HEK293 (cell line): Measurements from ENCODE around the gene PLAAT4.

Experiments
- CTCF ChIA-PET: fragments of 350-600 bp; formaldehyde crosslinking; extraction: SDS; loops from one replicate; lab custom pipeline; 2021; ENCODE audit warnings: antibody characterized with exemption; lab: Yijun Ruan, JAX
- POLR2A ChIA-PET: fragments of 300-600 bp; formaldehyde crosslinking; extraction: SDS; loops from one replicate; lab custom pipeline; 2020; ENCODE audit warnings: antibody characterized with exemption, inconsistent platforms; lab: Yijun Ruan, JAX
- H3K27ac ChIP-seq: fragments of 200-500 bp; sonication (Bioruptor generic); 2 replicates; pipeline ENCODE4 v1.5.1; 2014; ENCODE audit warnings: low read depth, low read length, control low read depth, inconsistent platforms; ENCODE audit errors: extremely low read depth
- H3K36me3 ChIP-seq, 2 experiments: fragments of 200-500 bp in 1 of 2; sonication (Bioruptor generic) in 1 of 2; 1 replicate in 1 of 2; 2 replicates in 1 of 2; pipeline ENCODE4 v1.5.1; 2014 to 2017; ENCODE audit warnings: inconsistent platforms in 2 of 2, low read length in 2 of 2; ENCODE audit not compliant: control insufficient read depth in 2 of 2, insufficient read depth in 1 of 2
- H3K4me1 ChIP-seq: fragments of 200-500 bp; sonication (Bioruptor generic); 2 replicates; pipeline ENCODE4 v1.5.1; 2014; ENCODE audit warnings: mild to moderate bottlenecking, low read length, inconsistent platforms; ENCODE audit not compliant: control insufficient read depth, insufficient read depth
- H3K4me3 ChIP-seq: 2 replicates; pipeline ENCODE4 v1.5.1; 2011; ENCODE audit warnings: low read depth, mild to moderate bottlenecking, control low read depth, low read length, moderate library complexity
- H3K9me3 ChIP-seq: fragments of 200-500 bp; sonication (Bioruptor generic); 2 replicates; pipeline ENCODE4 v1.5.1; 2014; ENCODE audit warnings: low read depth, low read length, inconsistent platforms; ENCODE audit not compliant: control insufficient read depth, insufficient read depth
- HIC1 ChIP-seq: fragments of 450-650 bp; formaldehyde crosslinking; IDR thresholded peaks from 2 replicates; pipeline ENCODE4 v1.5.1; 2016; ENCODE audit warnings: missing biosample characterization, missing genetic modification characterization
- PATZ1 ChIP-seq: fragments of 450-650 bp; formaldehyde crosslinking; IDR thresholded peaks from 2 replicates; pipeline ENCODE4 v1.5.1; 2016; ENCODE audit warnings: missing biosample characterization, missing genetic modification characterization
- PRDM1 ChIP-seq: fragments of 450-650 bp; formaldehyde crosslinking; IDR thresholded peaks from 2 replicates; pipeline ENCODE4; 2016; ENCODE audit warnings: missing biosample characterization, missing genetic modification characterization
- PRDM10 ChIP-seq: fragments of 450-650 bp; formaldehyde crosslinking; IDR thresholded peaks from 2 replicates; pipeline ENCODE4 v1.5.1; 2016; ENCODE audit warnings: missing biosample characterization, missing genetic modification characterization
- SCRT1 ChIP-seq: fragments of 450-650 bp; formaldehyde crosslinking; IDR thresholded peaks from 2 replicates; pipeline ENCODE4 v1.5.1; 2016; ENCODE audit warnings: missing biosample characterization, missing genetic modification characterization, borderline replicate concordance
- ZBTB17 ChIP-seq: fragments of 450-650 bp; formaldehyde crosslinking; IDR thresholded peaks from 2 replicates; pipeline ENCODE4 v1.5.1; 2016; ENCODE audit warnings: missing biosample characterization, missing genetic modification characterization
- ZBTB20 ChIP-seq: fragments of 450-650 bp; formaldehyde crosslinking; IDR thresholded peaks from 2 replicates; pipeline ENCODE4 v1.5.1; 2016; ENCODE audit warnings: missing biosample characterization, missing genetic modification characterization
- ZBTB7A ChIP-seq: fragments of 450-650 bp; formaldehyde crosslinking; IDR thresholded peaks from 2 replicates; pipeline ENCODE4 v1.5.1; 2016; ENCODE audit warnings: low read depth, missing biosample characterization, missing genetic modification characterization
- ZIC2 ChIP-seq: fragments of 450-650 bp; formaldehyde crosslinking; IDR thresholded peaks from 2 replicates; pipeline ENCODE4 v1.5.1; 2016; ENCODE audit warnings: missing biosample characterization, missing genetic modification characterization
- ZNF140 ChIP-seq: fragments of 450-650 bp; formaldehyde crosslinking; IDR thresholded peaks from 2 replicates; pipeline ENCODE4 v1.5.1; 2016; ENCODE audit warnings: missing biosample characterization, missing genetic modification characterization
- ZNF148 ChIP-seq: fragments of 450-650 bp; formaldehyde crosslinking; IDR thresholded peaks from 2 replicates; pipeline ENCODE4 v1.5.0; 2017; ENCODE audit warnings: missing biosample characterization, missing genetic modification characterization, borderline replicate concordance
- ZNF169 ChIP-seq: fragments of 450-650 bp; formaldehyde crosslinking; IDR thresholded peaks from 2 replicates; pipeline ENCODE4 v1.5.1; 2016; ENCODE audit warnings: missing biosample characterization, missing genetic modification characterization
- ZNF211 ChIP-seq: fragments of 450-650 bp; formaldehyde crosslinking; IDR thresholded peaks from 2 replicates; pipeline ENCODE4 v1.5.1; 2016; ENCODE audit warnings: low read depth, missing biosample characterization, missing genetic modification characterization
- ZNF221 ChIP-seq: fragments of 450-650 bp; formaldehyde crosslinking; IDR thresholded peaks from 2 replicates; pipeline ENCODE4 v1.5.1; 2017; ENCODE audit warnings: missing biosample characterization, missing genetic modification characterization, borderline replicate concordance
- ZNF239 ChIP-seq: fragments of 450-650 bp; formaldehyde crosslinking; IDR thresholded peaks from 2 replicates; pipeline ENCODE4 v1.5.1; 2016; ENCODE audit warnings: missing biosample characterization, missing genetic modification characterization
- ZNF274 ChIP-seq, 2 experiments: fragments of 200-500 bp in 1 of 2; fragments of 450-650 bp in 1 of 2; sonication (Bioruptor generic) in 1 of 2; formaldehyde crosslinking in 1 of 2; IDR thresholded peaks; 2 replicates each; pipeline versions ENCODE4 v1.5.1 to v1.6.1; 2014 to 2016; ENCODE audit warnings: borderline replicate concordance in 1 of 2, inconsistent platforms in 1 of 2, low read length in 1 of 2, missing biosample characterization in 1 of 2, missing genetic modification characterization in 1 of 2
- ZNF398 ChIP-seq: fragments of 450-650 bp; formaldehyde crosslinking; IDR thresholded peaks from 2 replicates; pipeline ENCODE4 v1.5.1; 2017; ENCODE audit warnings: missing biosample characterization, missing genetic modification characterization
- ZNF404 ChIP-seq: fragments of 450-650 bp; formaldehyde crosslinking; IDR thresholded peaks from 2 replicates; pipeline ENCODE4 v1.5.1; 2017; ENCODE audit warnings: missing biosample characterization, missing genetic modification characterization
- ZNF560 ChIP-seq: fragments of 450-650 bp; formaldehyde crosslinking; IDR thresholded peaks from 2 replicates; pipeline ENCODE4 v1.5.1; 2017; ENCODE audit warnings: missing biosample characterization, missing genetic modification characterization, borderline replicate concordance
- ZNF585B ChIP-seq: fragments of 450-650 bp; formaldehyde crosslinking; IDR thresholded peaks from 2 replicates; pipeline ENCODE4 v1.5.1; 2016; ENCODE audit warnings: missing biosample characterization, missing genetic modification characterization
- ZNF629 ChIP-seq: fragments of 450-650 bp; formaldehyde crosslinking; IDR thresholded peaks from 2 replicates; pipeline ENCODE4 v1.5.1; 2017; ENCODE audit warnings: missing biosample characterization, missing genetic modification characterization
- ZNF704 ChIP-seq: fragments of 450-650 bp; formaldehyde crosslinking; IDR thresholded peaks from 2 replicates; pipeline ENCODE4 v1.5.1; 2016; ENCODE audit warnings: missing biosample characterization, missing genetic modification characterization
- ZXDB ChIP-seq: fragments of 450-650 bp; formaldehyde crosslinking; IDR thresholded peaks from 2 replicates; pipeline ENCODE4 v1.5.1; 2016; ENCODE audit warnings: missing biosample characterization, missing genetic modification characterization

The PLAAT4 gene

GRCh38 chr11:63551091-63551888 is 14.7 kb downstream of the PLAAT4 start (continued):
- TF ChIP-seq ZNF148 (tag by site-specific recombination) (no peak), ZIC2 (no peak), ZNF211 (tag by site-specific recombination) (no peak), ZNF221 (tag by site-specific recombination) (no peak), ZNF560 (no peak), ZBTB17 (no peak)

GRCh38 chr11:63551889-63552266 is 15.3 kb downstream of the PLAAT4 start:
- ChIA-PET CTCF (interaction anchor here (0.7 kb wide), 1 partner anchor 88 kb away, joined by 3 read pairs; no protein-coding TSS in a partner anchor), POLR2A (no interaction called here)

More at GRCh38 chr11:63551889-63552266, 15.3 kb downstream of the PLAAT4 start:
- Histone ChIP-seq H3K4me1 (no peaks in the 10 kb centered on the region), H3K27ac (no peak overlapping the region), H3K36me3 (no peaks in the 10 kb centered on the region), H3K9me3 (no peaks in the 10 kb centered on the region), H3K4me3 (no peak overlapping the region)
- TF ChIP-seq ZBTB20 (tag by site-specific recombination) (no peak), ZNF398 (tag by site-specific recombination) (no peak), PATZ1 (tag by site-specific recombination) (no peak), ZNF404 (tag by site-specific recombination) (no peak), ZNF585B (tag by site-specific recombination) (no peak), ZNF169 (tag by site-specific recombination) (no peak), ZNF239 (tag by site-specific recombination) (no peak), SCRT1 (tag by site-specific recombination) (no peak), PRDM10 (tag by site-specific recombination) (no peak), ZBTB7A (tag by site-specific recombination) (no peak), ZNF704 (tag by site-specific recombination) (no peak), ZNF140 (no peak), PRDM1 (tag by site-specific recombination) (no peak), ZXDB (tag by site-specific recombination) (no peak), ZNF274 (IDR thresholded peaks at IDR 0.05; ENCODE audit: low read length) (no peak), ZNF274 (tag by site-specific recombination; IDR thresholded peaks at IDR 0.05; ENCODE audit: borderline replicate concordance) (no peak), HIC1 (tag by site-specific recombination) (no peak), ZNF629 (no peak)
